Psoas muscle (tissue), 8 donors: Measurements from ENCODE around the gene ILF3. TPM values are rescaled to one million over a fixed set of nuclear protein-coding genes. Genes with fewer than 3 reads are reported as not detected.

ENCODE experiments used
- ATAC-seq, 4 donors: fragments of 200-7000 bp; cut with Tn5 transposase; one replicate each; pipeline ENCODE4 v1.9.1; 2020; ENCODE audit warnings: moderate library complexity in 3 of 4, mild to moderate bottlenecking in 2 of 4
- DNase-seq, 2 donors: peaks; one replicate each; pipeline ENCODE4 v3.0.0-alpha.2; 2020
- H3K27ac ChIP-seq: fragments of 200-600 bp; one replicate; pipeline ENCODE4 v1.8.0; 2022
- H3K27me3 ChIP-seq, 3 donors: fragments of 200-600 bp in 1 of 3; one replicate each; pipeline versions ENCODE4 v1.6.1 to v1.8.0; 2013 to 2022; ENCODE audit warnings: low read length in 2 of 3, mild to moderate bottlenecking in 2 of 3, moderate library complexity in 1 of 3; ENCODE audit not compliant: insufficient read depth in 3 of 3
- H3K36me3 ChIP-seq, 2 donors: fragments of 200-600 bp in 1 of 2; one replicate each; pipeline versions ENCODE4 v1.6.1 to v1.8.0; 2013 to 2022; ENCODE audit warnings: low read depth in 1 of 2, mild to moderate bottlenecking in 1 of 2, moderate library complexity in 1 of 2; ENCODE audit not compliant: insufficient read depth in 1 of 2
- H3K4me1 ChIP-seq: fragments of 200-600 bp; one replicate; pipeline ENCODE4 v1.8.0; 2022
- H3K4me3 ChIP-seq: fragments of 200-600 bp; one replicate; pipeline ENCODE4 v1.8.0; 2022; ENCODE audit warnings: mild to moderate bottlenecking
- H3K9me3 ChIP-seq: fragments of 200-600 bp; one replicate; pipeline ENCODE4 v1.8.0; 2022
- CTCF ChIP-seq: fragments of 200-600 bp; IDR thresholded peaks from one replicate; pipeline ENCODE4 v1.8.0; 2022; ENCODE audit warnings: antibody characterized with exemption
- WGBS, 3 donors: extraction: QIAGEN DNeasy Blood & Tissue Kit; methylation state at CpG; one replicate each; pipeline versions ENCODE4 v1.1.6 to v1.1.7; 2013; 5-methylcytosine and 5-hydroxymethylcytosine counted together
- intact Hi-C, 2 donors: fragments of 100-400 bp; cut with DNase I; formaldehyde crosslinking; loops; one replicate each; pipeline versions ENCODE4 v1.11.0 to v1.14.2; 2022
- polyA plus RNA-seq, 3 donors: library from polyadenylated mRNA; stranded (reverse); fragments of 200-250 nt; gene quantifications; one replicate each; pipeline ENCODE4 v1.2.3, GENCODE V29; 2013
- total RNA-seq, 4 donors: library from RNA; stranded (reverse); fragmentation: NEBNext Ultra II Directional in 2 of 4; extraction: Animal tissue kit (Norgen Biotek cat#: 25700) in 2 of 4; gene quantifications; one replicate each; pipeline versions ENCODE4 v1.2.1 to v1.2.4, GENCODE V29; 2021 to 2023
- donor health status: healthy with polysubstance abuse.
- donor health status: DM: no; HTN: no; CAD: no; lungs with moderate emphysema.
- donor health status: Bipolar disorder and iron deficiency.
- donor health status: healthy.
- donor health status: DM: yes; HTN: yes; CAD: no.
- donor health status: DM: no; HTN: no; CAD: no.
- donor health status: DM: no; HTN: no; CAD: no.
- donor health status: DM: yes; HTN: yes; CAD: no.

Gene ILF3
- total and polyA plus RNA-seq, 7 donors: 70.6 to 189 (median 148) TPM

- Histone ChIP-seq H3K36me3 (peaks cover 10 to 87% of the 10 kb centered on the region in 2 donors), H3K9me3 (no peaks in the 10 kb centered on the region), H3K4me1 (peaks cover 8% of the 10 kb centered on the region), H3K27ac (no peak overlapping the region), H3K27me3 (no peaks in the 10 kb centered on the region), H3K4me3 (no peak overlapping the region)
- peak in 1 of 4 donors; percentile 68 for ATAC-seq
- TF ChIP-seq CTCF: no peak
- WGBS, 3 donors: 60 to 84% (median 61%) methylated on average over 7 to 8 of the region's 8 CpGs
- DNase-seq: no peak
- intact Hi-C loops: no loop called here
Observed at GRCh38 chr19:10639836-10640235, 14.3 kb upstream of the ILF3 start.

DNA sequence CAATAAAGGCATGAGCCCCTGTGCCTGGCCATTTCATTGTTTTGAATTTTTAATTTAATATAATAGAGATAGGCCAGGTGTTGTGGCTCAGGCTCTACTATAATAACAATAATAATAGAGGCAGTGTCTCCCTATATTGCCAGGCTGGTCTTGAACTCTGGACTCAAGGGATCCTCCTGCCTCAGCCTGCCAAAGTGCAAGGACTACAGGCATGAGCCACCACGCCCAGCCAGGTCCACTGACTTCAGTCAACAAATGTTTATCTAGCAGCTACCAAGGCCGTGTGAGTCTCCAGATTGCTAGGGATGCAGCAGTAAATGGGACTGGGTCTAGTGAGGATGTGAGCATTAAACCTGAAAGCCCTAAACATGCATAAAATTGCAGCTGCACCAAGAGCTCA is 13.8 kb upstream of the ILF3 start:
- Histone ChIP-seq H3K4me3 (no peak overlapping the region), H3K27ac (no peak overlapping the region), H3K36me3 (peaks cover 10 to 82% of the 10 kb centered on the region in 2 donors), H3K9me3 (no peaks in the 10 kb centered on the region), H3K27me3 (no peaks in the 10 kb centered on the region), H3K4me1 (peaks cover 8% of the 10 kb centered on the region)
- no peak for DNase-seq
- 77 to 82% (median 78%) methylated on average over 2 of the region's 2 CpGs for WGBS, 3 donors
- ATAC-seq: no peak
- TF ChIP-seq CTCF: no peak
- intact Hi-C loops: no loop called here

DNA sequence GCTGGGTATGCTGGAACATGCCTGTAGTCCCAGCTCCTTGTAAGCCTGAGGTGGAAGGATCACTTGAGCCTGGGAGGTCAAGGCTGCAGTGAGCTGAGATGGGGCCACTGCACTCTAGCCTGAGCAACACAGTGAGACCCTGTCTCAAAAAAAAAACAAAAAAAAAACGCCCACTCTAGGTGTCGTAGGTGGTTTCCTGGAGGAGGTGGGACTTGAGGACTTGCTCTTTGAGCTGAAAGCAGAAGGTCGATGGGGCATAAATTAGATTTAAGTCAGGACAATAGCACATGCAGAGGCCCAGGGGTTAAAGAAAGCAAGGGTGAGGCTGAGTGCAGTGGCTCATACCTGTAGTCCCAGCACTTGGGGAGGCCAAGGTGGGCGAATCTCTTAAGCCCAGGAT is 12.9 kb upstream of the ILF3 start:
- ATAC-seq: no peak
- Histone ChIP-seq H3K4me3 (no peak overlapping the region), H3K27me3 (no peaks in the 10 kb centered on the region), H3K4me1 (peaks cover 8% of the 10 kb centered on the region), H3K27ac (no peak overlapping the region), H3K9me3 (no peaks in the 10 kb centered on the region), H3K36me3 (peaks cover 10 to 73% of the 10 kb centered on the region in 2 donors)
- no peak for TF ChIP-seq CTCF
- no peak for DNase-seq
- intact Hi-C loops: no loop called here
- WGBS, 3 donors: 86 to 88% (median 86%) methylated on average over 4 of the region's 4 CpGs

- TF ChIP-seq CTCF: no peak
- Histone ChIP-seq H3K27ac (no peak overlapping the region), H3K9me3 (no peaks in the 10 kb centered on the region), H3K36me3 (peaks cover 7 to 59% of the 10 kb centered on the region in 2 donors), H3K27me3 (no peaks in the 10 kb centered on the region), H3K4me1 (peaks cover 8% of the 10 kb centered on the region), H3K4me3 (no peak overlapping the region)
- intact Hi-C loops: no loop called here
- WGBS, 3 donors: 70 to 73% (median 73%) methylated on average over 22 to 25 of the region's 25 CpGs
- DNase-seq (no peak), ATAC-seq (no peak)
Observed at GRCh38 chr19:10642473-10643171, 11.5 kb upstream of the ILF3 start.
